ENCODE measurements around the gene SELENOW. TPM values are rescaled to one million over a fixed set of nuclear protein-coding genes. Genes with fewer than 3 reads are reported as not detected.

SELENOW gene
- total and polyA plus RNA-seq, 2 of the 8 experiments (the other 6 are each of a cell fraction or from before 2014, with no cell fraction given) = 371 to 588 TPM

GRCh38 chr19:47741544-47742140 is 36.9 kb upstream of the SELENOW start:
- no peak for FAIRE-seq
- Histone ChIP-seq H2BK120ac (replicated peaks; ENCODE audit: low read depth, low read length) (no peak overlapping the region), H2BK12ac (ENCODE audit: low read depth, low read length) (no peak overlapping the region), H3K79me1 (ENCODE audit: low read depth, low read length) (no peaks in the 10 kb centered on the region), H3K9ac (replicated peaks in 1 of 4; ENCODE audit: extremely low read depth in 1 of 4, low read depth in 3 of 4, low read length in 3 of 4) (no peak overlapping the region), H3K18ac (ENCODE audit: extremely low read depth, low read length) (no peak overlapping the region), H4K5ac (ENCODE audit: insufficient read length, low read depth, low read length) (no peak overlapping the region), H3K4me1 (replicated peaks in 1 of 4; ENCODE audit: control insufficient read depth in 3 of 4, insufficient read depth in 4 of 4, low read length in 3 of 4) (peaks cover 0 to 11% (median 4%) of the 10 kb centered on the region in 4 experiments; a peak in 4 of 7 replicates), H4K20me1 (replicated peaks in 1 of 2; ENCODE audit: control insufficient read depth in 1 of 2, insufficient read depth in 2 of 2, low read length in 2 of 2) (no peaks in the 10 kb centered on the region), H3K14ac (ENCODE audit: insufficient read length) (no peak overlapping the region), H3K27ac (ENCODE audit: low read depth, low read length) (no peak overlapping the region), H3K23ac (ENCODE audit: insufficient read length) (no peak overlapping the region), H3K56ac (replicated peaks; ENCODE audit: insufficient read length, low read depth, low read length) (no peak overlapping the region), H2BK15ac (ENCODE audit: low read length) (no peak overlapping the region), H2AK5ac (ENCODE audit: low read depth, low read length) (no peak overlapping the region), H2BK5ac (ENCODE audit: low read depth, low read length) (no peak overlapping the region), H3K23me2 (ENCODE audit: low read depth, low read length) (peaks cover 7% of the 10 kb centered on the region; the same call in 1 of the 2 replicates), H3K36me3 (ENCODE audit: control insufficient read depth in 2 of 4, insufficient read depth in 4 of 4, low read length in 3 of 4) (peaks cover 0 to 4% (median 0%) of the 10 kb centered on the region in 4 experiments; a peak in 1 of 8 replicates), H4K91ac (replicated peaks; ENCODE audit: insufficient read length, low read length) (peak overlapping the region; percentile 65), H4K8ac (ENCODE audit: extremely low read depth, insufficient read depth, low read length) (no peak overlapping the region), H3K27me3 (replicated peaks in 1 of 4; ENCODE audit: control insufficient read depth in 3 of 4, extremely low read depth in 1 of 4, insufficient read depth in 3 of 4, low read length in 3 of 4) (no peaks in the 10 kb centered on the region), H3K4me3 (ENCODE audit: extremely low read depth in 1 of 4, insufficient read depth in 2 of 4, low read depth in 3 of 4, low read length in 4 of 4) (no peak overlapping the region), H3K4ac (replicated peaks; ENCODE audit: insufficient read length, low read depth, low read length) (peak overlapping the region; percentile 69), H2BK20ac (ENCODE audit: low read length) (no peak overlapping the region), H3K79me2 (ENCODE audit: control insufficient read depth in 1 of 2, insufficient read depth in 2 of 2, low read length in 2 of 2) (peaks cover 0 to 9% of the 10 kb centered on the region in 2 experiments; a peak in 3 of 4 replicates), H2AFZ (ENCODE audit: low read length) (no peak overlapping the region), H3K9me3 (ENCODE audit: insufficient read depth in 2 of 2, low read depth in 1 of 2, low read length in 1 of 2) (no peaks in the 10 kb centered on the region), H3K4me2 (ENCODE audit: insufficient read depth in 1 of 2, low read depth in 2 of 2, low read length in 2 of 2) (no peak overlapping the region)
- ChIA-PET POLR2A (ENCODE audit: partially characterized antibody) (interaction anchor here (0.6 to 11.1 kb wide), 4 partner anchors 12 to 24 kb away, joined by 3 to 204 read pairs (median 3); no protein-coding TSS in a partner anchor), CTCF (ENCODE audit: partially characterized antibody) (interaction anchor here (0.7 to 4.7 kb wide), 7 partner anchors 28 to 305 kb away, joined by 3 to 51 read pairs (median 17); partner anchors contain the start of gene EHD2)
- DNase-seq (ENCODE audit: low read depth in 1 of 2, low spot score in 2 of 2) = no peak
- WGBS, 2 experiments (ENCODE audit: extremely low coverage in 1 of 2, insufficient coverage in 1 of 2, insufficient read length in 1 of 2, insufficient replicate concordance in 2 of 2, low coverage in 1 of 2, low lambda C conversion rate in 2 of 2, missing lambda C conversion rate in 1 of 2) = 90% methylated on average over 13 of the region's 15 CpGs; no CpG with 5 or more reads in 1 of the 2 experiments
- TF ChIP-seq ZNF274 (IDR thresholded peaks at IDR 0.05; ENCODE audit: borderline replicate concordance, extremely low read depth, low read length) (no peak), HDAC2 (IDR thresholded peaks at IDR 0.05; ENCODE audit: borderline replicate concordance in 1 of 2, low read depth in 2 of 2, low read length in 2 of 2) (no peak), SIN3A (conservative IDR thresholded peaks at IDR 0.05 in 1 of 2, IDR thresholded peaks at IDR 0.05 in 1 of 2; ENCODE audit: low read depth in 1 of 2, low read length in 2 of 2) (no peak), GABPA (IDR thresholded peaks at IDR 0.05; ENCODE audit: borderline replicate concordance, insufficient read depth, low read length) (no peak), SP2 (IDR thresholded peaks at IDR 0.05; ENCODE audit: low read length) (no peak), POLR2AphosphoS5 (IDR thresholded peaks at IDR 0.05; ENCODE audit: low read depth, low read length) (no peak), CHD1 (IDR thresholded peaks at IDR 0.05; ENCODE audit: low read depth, low read length) (no peak), SRF (IDR thresholded peaks at IDR 0.05; ENCODE audit: low read depth, low read length) (no peak), ATF2 (IDR thresholded peaks at IDR 0.05; ENCODE audit: low read length) (no peak), ASH2L (IDR thresholded peaks at IDR 0.05; ENCODE audit: low read length) (no peak), TAF1 (IDR thresholded peaks at IDR 0.05; ENCODE audit: low read depth, low read length) (no peak)

Data from H1 (cell line).